GM19240 (cell line): ENCODE measurements around the gene CCDC197.
A peak's percentile ranks its signal among the peaks of the same experiment; 100 is the strongest.

Source experiments
- DNase-seq: peaks from one replicate; pipeline ENCODE4 v3.0.0; 2011; ENCODE audit warnings: low spot score; ENCODE audit not compliant: insufficient read length

The CCDC197 gene

GRCh38 chr14:94024549-94024948 lies 27.4 kb downstream of the CCDC197 start:
- no peak for DNase-seq

GRCh38 chr14:94025720-94026119 lies 28.6 kb downstream of the CCDC197 start:
- DNase-seq, result no peak

- peak; percentile 97 for DNase-seq
These were observed 29.2 kb downstream of the CCDC197 start, which contains the start of gene OTUB2 for GRCh38 chr14:94026173-94026888. Gene OTUB2 (plus strand): TSS chr14:94026340. CDS start chr14:94026538, 198 bp downstream.

- no peak for DNase-seq
These were observed 29.9 kb downstream of the CCDC197 start for GRCh38 chr14:94026889-94027469.

GRCh38 chr14:94027566-94028449 lies 30.7 kb downstream of the CCDC197 start:
- DNase-seq, result no peak

- no peak for DNase-seq
These were observed 31.3 kb downstream of the CCDC197 start for GRCh38 chr14:94028450-94028826.

GRCh38 chr14:94029265-94029664 lies 32.2 kb downstream of the CCDC197 start:
- DNase-seq, result no peak

- DNase-seq, result no peak
These were observed 32.6 kb downstream of the CCDC197 start for GRCh38 chr14:94029671-94030203.

GRCh38 chr14:94030571-94030970 lies 33.5 kb downstream of the CCDC197 start:
- DNase-seq, result no peak

- DNase-seq, result no peak
These were observed 34.2 kb downstream of the CCDC197 start for GRCh38 chr14:94031161-94031882.

GRCh38 chr14:94031883-94032279 lies 34.8 kb downstream of the CCDC197 start:
- no peak for DNase-seq

- DNase-seq, result no peak
These were observed 37.8 kb downstream of the CCDC197 start for GRCh38 chr14:94034886-94035285.

- peak; percentile 82 for DNase-seq
These were observed 39.4 kb downstream of the CCDC197 start for GRCh38 chr14:94036313-94037167.

- no peak for DNase-seq
These were observed 40.9 kb downstream of the CCDC197 start for GRCh38 chr14:94037954-94038353.

- no peak for DNase-seq
These were observed 41.4 kb downstream of the CCDC197 start for GRCh38 chr14:94038510-94038909.

- DNase-seq, result no peak
These were observed 42.0 kb downstream of the CCDC197 start for GRCh38 chr14:94038921-94039629.

GRCh38 chr14:94040247-94040646 lies 43.1 kb downstream of the CCDC197 start:
- no peak for DNase-seq

- DNase-seq, result no peak
These were observed 43.7 kb downstream of the CCDC197 start for GRCh38 chr14:94040796-94041195.

GRCh38 chr14:94041551-94042346 lies 44.6 kb downstream of the CCDC197 start:
- no peak for DNase-seq
